GM18870 (cell line): ENCODE data around the gene SLC29A3.

Source experiments
- ATAC-seq: cut with Tn5 transposase; IDR thresholded peaks from one replicate; pipeline ENCODE4 v1.9.1; 2021; ENCODE audit warnings: moderate library complexity; ENCODE audit not compliant: unreplicated experiment

Gene SLC29A3

DNA sequence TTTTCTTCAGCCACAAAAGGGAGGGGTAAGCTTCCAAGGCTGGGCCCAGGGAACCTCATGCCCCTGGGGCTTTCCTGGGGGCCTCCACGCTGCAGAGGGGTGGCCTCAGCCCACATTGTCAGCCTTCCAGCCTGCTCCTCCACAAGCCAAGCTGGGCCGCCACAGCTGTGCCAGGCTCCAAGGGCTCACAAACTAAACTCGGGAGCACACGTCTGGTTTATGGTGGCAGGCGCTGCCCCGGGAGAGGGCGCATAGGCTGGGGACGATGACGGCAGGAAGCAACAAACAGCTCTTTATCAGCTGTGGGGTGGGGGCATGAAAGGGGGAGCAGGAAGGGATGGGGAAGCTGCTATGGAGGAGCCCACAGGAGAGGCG lies 71.4 kb downstream of the SLC29A3 start:
- no peak for ATAC-seq

DNA sequence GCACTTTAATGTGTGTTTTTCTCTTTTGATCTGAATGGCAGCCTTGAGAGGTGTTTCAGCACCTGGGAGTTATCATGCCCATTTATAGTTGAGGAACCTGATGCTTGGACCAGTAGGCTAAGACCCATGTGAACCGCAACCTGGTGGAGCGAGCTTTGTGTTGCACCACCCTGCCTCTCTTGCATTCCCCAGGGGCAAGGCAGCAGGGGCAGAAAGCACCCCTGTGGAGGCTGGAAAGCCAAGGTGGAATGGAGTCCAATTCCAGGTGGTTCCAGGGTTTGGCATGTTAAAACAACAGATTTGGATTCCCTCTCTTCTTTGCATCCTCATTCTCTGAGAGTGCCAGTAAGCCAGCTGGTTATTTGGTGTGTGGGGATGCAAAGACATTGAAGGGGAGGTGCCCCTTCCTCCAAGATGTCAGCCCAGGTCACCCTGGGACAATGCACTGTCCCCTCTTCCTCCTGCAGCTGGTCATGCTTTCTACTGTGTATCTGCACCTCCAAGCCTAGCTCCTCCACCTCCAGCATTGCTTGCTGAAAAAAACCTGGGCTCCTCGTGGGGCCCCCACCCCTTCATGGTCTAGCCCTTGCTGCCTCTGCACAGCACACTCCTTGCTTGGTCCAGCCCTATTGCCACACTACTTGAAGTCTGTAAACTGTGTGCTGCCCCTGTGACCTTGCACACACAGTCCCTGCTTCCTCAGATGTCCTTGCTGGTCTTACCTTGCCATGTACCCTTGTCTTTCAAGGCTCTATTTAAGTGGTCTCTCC lies 72.0 kb downstream of the SLC29A3 start:
- no peak for ATAC-seq

DNA sequence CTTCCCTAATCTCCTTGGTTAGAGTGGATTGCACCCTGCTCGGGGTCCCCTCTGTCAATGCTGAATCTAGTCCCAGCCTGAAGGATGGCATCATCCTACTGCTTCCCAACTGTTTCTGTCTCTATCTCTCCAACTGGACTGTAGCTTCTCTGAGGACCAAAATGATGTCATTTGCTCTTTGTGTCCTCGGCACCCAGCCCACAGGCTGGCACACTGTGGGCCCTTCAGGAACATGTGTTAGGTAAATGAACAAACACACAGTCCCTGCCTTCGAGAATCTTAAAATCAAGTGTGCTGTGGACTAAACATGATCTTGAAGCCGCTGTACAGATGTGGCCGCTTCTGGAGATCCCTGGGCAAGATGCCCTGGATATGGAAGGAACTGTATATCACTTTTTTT lies 72.6 kb downstream of the SLC29A3 start:
- no peak for ATAC-seq

DNA sequence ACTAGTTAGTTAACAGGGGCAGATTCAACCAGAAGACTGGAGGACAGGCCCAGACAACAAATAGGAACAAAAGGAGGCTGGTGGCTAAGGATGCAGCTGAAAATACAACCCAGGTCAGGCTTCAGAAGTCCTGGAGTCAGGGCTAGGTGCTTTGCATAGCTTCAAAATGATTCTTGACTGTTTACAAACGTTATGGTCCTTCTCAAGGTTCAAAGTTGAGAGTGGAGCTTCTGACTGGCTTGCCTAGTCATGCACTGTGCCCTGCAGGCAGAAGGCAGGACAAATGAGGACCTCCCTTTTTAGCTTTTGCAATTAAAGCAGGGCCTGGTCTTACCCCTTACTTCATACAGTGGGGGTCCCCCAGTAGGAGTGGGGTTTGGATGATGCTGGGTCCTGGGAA lies 73.2 kb downstream of the SLC29A3 start:
- no peak for ATAC-seq

DNA sequence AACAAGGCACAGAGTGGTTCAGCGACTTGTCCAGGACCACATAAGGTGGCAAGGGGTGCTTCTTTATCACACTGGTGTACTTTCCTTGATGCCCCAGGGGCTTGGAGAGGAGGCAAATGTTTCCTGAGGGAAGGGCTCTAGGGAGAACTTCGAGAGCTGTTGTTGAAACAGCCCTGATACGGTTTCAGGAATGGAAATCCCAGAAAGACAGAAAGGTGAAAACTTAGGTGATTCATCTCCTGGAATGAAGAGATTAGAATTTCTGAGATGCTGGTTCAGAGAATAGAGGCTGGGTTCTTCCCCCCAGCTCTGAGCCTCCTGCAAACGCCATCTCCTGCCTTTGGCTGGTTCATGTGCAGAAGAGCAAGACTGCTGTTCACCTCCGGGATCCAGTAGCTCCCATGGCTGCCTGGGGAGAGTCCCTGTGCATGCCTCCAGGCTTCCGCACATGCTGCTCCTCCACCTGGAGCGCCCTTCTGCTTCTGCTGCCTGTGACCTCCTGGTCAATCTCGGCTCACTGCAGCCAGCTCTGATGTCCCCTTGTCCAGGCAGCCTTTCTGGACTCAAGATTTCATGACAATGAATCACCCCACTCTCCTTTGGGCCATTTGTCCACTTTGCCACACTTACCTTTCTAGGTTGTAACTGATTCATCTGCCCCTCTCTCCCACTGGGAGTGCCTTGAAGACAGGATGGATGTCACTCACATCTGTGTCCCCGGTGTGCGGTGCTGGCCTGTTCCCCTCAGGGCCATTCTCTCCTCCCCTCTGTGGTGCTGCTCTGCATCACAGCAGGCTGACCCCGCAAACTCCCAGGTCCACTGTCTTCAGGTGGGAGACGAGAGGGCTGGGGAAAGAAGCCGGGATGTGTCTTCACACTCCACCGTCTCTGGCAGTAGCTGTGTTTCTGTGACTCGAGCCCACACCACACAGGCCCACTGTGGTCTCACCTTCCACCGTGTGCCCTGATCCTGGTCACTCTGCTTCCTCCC lies 74.0 kb downstream of the SLC29A3 start:
- no peak for ATAC-seq

DNA sequence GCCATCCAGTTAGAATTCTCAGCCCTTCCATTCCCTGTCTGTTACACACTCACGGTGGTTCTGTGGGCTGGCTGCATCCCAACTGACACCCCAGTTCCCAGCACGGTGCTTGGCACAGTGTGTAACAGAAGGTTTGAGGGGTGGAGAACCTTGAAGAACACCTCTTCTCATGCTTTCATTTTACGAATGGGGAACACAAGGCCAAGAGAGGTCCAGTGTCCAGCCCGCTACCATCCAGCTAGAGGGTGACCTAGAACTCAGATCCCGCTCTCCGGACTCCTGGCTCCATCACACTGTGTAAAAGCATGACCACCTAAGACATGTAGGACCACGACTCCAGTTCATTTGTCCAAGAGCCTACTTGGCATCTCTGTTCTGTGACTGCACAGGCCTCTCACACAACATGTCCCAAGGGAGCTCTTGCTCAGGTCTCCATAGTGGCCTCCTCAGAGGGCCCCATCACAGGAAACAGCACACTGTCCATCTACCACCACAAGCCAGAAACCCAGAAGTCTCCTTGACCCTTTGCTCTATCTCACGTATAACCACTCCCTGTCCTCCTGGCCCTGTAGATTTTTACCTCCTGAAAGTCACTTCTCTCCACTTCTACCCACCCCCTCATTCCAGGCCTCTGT lies 74.9 kb downstream of the SLC29A3 start:
- ATAC-seq, result no peak

DNA sequence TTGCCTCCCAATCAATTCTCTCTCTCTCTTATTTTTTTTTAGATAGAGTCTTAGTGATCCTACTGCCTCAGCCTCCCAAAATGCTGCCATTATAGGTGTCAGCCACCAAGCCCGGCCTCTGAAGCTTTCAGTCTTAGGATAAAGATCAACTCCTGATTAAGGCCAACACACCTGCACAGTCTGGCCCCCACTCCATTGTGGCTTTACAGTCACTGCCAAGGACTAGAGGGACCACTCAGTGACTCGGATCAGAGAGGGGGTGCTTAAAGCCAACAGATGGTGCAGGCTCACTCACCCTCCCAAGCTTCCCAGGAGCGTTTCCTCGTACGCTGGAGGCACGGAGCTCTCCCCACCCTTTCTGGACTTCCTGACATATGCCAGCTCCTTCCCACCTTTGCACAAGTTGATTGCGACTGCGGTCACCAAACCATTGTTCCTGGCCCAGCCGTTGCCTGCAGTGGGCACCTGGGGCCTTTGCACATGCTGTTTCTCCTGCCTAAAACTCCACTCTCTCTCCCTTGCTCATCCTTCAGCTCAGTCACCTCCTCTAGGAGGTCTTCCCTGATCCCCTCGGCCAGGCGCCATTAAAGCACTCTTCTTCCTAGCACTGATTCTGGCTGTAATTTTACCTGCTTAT lies 76.0 kb downstream of the SLC29A3 start:
- no peak for ATAC-seq

DNA sequence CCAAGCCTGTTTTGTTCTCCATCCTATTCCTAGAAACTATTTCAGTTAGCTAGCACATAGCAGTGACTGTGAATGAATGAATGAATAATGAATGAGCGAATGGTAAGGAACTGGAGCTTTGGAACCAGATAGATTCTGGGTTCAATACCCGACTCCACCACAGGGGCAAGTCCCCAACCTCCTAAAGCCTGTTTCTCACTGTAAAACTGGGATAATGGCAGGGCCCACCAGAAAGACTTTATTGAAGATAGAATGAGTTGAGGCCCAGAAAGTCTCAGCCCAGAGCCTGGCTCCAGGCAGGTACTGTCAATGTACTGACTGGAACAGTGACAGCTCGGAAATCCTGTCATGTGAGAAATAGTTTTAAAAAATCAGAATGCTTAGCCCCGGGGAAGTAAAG lies 76.6 kb downstream of the SLC29A3 start:
- no peak for ATAC-seq

DNA sequence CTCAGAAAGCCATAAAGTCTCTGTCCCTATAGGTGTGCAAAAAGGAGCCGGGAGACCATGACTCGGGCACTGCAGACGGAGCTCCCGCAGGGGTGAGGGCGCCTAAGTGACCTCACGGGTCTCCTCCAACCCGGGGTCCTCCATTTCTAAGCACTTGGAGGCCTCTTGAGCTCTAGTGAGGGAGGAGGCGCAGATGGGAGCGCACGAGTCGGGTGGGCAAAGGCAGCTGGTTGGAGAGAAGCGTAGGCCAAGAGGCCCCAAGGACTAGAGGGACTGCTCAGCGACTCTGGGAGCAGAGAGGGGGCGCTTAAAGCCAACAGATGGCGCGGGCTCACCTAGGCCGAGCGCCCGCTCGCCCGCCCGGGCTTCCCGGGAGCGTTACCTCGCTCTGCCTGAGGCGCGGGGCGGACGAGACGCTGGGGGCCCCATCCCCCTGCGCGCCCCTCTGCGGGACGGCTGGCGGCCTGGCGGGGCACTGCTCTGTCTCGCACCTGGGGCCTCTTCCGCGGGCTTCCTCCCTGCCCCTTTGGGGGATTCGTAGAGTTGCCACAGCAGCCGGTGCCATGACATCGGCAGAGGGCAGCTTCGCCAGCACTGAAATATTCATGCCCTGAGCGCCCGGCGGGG lies 77.1 kb downstream of the SLC29A3 start:
- ATAC-seq, result no peak

DNA sequence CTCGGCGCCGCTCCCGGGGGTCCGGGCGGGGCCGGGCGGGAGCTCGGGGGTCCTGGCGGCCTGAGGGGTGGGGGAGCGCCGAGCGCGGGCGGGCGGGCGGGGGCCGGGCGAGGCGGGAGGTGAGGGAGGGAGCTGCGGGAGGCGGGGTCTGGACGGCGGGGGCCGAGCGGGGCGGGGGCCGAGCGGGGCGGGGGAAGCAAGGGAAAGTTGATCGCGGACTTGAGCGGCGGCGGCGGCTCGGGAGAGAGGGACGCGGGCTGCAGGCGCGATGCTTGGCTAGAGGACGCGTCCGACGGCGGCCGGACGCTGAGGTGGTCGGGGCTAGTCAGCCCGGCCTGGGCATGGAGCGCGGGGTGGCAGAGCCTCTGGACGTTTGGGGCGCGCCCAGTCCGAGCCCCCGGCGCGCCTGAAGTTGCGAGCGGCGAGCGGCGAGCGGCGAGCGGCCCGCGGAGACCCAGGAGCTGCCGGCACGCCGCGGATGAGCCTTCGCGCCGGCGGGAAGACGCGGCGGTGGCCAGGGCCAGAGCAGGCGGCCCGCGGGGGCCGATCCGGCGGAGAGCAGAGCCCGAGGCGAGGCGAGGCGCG lies 77.7 kb downstream of the SLC29A3 start, which contains the start of gene CDH23:
Gene CDH23 (plus strand): TSS at position 210 of the 585 bp plus-strand sequence. CDS start 42,912 bp downstream, outside the sequence.
- ATAC-seq, result no peak

DNA sequence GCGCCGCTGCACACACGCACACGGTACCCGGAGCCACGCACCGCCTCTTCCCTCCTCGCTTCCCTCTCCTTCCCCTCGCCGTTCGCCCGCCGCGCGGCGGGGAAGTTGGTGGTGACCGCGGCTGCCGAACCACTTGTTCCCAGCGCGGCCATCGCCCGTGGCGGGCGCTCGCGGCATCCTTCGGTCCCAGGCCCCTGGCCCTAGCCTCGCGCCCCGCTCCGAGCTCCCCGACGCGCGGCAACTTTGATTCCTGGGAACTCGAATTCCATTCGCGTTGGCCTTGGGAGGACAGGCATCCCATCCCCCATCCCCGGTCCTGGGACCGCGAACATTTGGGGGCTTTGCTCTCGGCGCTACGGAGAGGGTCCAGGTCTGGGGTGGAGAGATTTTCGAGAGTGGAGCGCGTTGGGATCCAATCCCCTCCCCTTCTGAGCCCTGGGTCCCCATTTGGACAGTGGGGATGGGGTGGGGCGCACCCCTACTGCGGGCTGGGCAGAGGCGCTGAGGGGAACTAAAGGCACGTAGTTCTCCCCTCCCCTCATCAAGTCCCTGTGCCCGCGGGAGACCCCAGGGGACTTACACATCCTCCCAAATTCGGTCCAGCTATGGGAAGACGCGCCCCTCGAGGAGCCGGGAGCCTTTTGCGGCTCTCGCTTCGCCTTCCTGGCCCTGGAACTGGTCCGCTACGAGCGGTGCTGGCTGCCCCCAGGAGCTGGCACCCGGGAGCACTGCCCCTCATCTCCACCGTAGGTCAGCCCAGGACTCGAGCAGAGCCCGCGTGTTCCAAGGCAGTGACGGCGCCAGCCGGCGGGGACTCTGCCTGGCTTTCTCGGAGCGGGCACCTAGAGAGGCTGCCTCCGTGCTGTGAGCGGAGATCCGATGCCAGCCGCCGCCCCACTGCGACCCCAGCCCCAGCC lies 78.5 kb downstream of the SLC29A3 start:
- no peak for ATAC-seq

DNA sequence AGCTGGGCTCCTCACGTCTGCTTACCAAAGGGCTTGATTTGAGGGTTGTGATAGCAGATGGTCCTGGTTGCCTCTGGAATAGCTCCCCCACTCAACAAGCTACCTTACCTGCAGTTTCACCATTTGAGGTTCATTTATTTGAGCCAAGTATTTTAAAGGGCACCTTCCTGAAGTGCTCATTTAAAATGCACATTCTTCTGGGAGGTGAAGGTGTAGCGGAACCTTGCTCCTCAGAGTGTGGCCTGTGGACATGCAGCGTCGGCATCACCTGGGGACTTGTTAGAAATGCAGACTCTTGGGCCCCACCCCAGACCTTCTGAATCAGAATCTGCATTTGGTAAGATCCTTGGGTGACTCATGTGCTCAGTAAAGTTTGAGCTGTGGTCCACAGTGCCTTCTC lies 79.9 kb downstream of the SLC29A3 start:
- no peak for ATAC-seq

DNA sequence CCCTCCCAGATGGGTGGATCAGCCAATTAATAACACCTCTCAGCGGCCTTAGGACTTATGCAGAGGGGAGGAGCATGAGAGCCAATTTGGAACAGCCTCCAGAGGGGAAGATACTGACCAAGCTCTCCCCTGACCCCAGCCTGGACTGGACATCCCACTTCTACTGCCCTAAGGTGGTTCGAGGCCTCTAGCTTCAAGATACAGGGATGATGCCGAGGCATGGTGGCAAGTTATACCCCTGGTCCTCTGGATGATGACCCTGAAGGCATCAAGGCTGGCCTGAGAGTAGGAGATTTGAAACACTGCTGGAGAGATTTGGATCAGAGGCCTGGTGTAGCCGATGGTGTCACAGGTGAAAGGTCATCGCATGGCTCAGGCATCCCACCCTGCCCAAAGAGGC lies 80.9 kb downstream of the SLC29A3 start:
- no peak for ATAC-seq

DNA sequence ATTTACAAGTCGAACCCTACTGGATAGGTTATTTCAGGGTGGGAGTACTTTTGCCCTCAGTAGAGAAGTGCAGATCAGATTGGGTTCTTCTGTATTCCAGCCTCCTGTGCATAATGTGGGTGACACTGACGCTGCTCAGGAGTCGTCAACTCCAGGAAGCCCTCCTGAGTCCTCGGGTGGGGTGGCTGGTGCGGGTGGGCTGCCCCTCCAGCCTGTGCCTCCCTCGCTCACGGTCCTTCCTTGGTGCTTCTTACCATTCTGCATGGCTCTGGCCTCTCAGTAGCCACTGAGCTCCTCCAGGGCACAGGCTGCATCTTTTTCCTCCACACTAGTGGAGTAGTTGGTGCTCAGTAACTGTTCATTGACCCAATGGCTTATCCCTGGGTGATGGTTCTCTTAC lies 82.0 kb downstream of the SLC29A3 start:
- no peak for ATAC-seq

DNA sequence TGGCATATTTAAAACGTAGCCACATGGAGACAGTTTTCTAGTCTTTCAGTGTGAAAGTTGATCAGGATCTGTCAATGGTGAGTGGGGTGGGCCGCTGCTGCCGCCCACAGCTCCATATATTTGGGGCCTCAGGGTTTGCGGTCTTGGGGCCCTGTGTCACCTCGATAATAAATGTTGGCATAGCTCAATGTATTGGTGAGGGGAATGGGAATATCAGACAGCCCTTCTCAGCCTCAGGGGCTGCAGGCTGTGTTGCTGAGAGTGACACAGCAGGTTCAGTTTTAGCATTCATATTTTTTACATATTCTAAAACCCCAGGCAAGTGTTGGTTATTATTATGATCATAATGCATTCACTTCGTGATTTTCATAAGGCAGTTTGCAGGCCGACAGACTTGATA lies 82.9 kb downstream of the SLC29A3 start:
- ATAC-seq, result no peak

DNA sequence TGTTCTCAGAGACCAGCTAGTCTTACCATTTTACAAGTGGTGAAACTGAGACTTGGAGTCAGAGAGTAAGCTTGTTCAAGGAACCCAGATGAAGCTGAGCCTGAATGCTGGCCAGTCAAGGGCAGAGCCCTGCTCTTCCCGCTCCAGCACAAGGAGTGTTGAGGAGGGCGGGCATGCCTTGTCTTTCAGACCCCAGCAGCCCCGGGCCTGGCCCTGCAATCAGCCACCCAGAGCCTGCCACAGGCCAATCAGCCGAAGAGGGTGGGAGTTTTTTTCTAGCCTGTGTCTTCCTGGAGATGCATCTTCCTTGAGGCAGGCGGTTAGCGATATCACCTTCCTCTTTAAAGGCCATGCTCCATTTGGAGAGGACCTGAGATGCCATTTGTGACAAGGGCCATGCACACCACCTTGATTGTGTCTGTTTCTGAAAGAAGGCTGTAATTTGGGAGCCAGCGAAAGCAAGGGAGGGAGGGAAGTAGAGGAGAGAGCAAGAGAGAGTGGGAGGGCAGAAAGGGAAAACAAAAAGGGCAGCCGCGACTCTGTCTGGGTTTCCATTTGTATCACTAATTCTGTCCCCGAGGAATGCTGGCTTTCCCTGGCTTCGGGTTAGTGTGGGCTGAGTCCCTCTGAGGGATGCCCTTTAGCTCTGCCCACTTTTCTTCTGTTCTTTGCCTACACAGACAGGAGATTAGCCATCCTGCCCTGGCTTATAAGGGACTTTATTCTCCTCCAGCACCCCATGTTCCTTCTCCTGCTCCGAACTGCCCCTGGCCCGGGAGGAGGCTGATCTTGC lies 85.6 kb downstream of the SLC29A3 start:
- ATAC-seq, result no peak

DNA sequence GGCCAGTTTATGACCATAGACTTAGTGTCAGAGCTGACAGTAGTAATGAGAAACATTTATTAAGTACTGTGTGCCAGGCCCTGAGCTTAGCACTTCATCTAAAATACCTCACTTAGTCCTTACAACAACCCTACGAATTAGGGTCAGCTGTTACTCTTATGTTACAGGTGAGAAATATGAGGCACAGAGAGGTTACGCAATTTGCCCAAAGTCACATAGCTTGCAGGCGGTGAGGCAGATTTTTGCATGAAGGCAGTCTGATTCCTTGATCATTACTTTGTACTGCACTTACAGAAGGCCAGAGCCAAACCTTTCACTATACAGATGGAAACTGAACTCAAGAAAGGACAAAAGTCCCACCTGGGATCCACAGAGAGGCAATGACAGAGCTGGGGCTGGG lies 87.8 kb downstream of the SLC29A3 start:
- ATAC-seq, result no peak
